ENCODE measurements around the gene CCDC15.

GRCh38 chr11:125084761-125085231 lies 130.8 kb downstream of the CCDC15 start:
- TF ChIP-seq, protein P1, sequence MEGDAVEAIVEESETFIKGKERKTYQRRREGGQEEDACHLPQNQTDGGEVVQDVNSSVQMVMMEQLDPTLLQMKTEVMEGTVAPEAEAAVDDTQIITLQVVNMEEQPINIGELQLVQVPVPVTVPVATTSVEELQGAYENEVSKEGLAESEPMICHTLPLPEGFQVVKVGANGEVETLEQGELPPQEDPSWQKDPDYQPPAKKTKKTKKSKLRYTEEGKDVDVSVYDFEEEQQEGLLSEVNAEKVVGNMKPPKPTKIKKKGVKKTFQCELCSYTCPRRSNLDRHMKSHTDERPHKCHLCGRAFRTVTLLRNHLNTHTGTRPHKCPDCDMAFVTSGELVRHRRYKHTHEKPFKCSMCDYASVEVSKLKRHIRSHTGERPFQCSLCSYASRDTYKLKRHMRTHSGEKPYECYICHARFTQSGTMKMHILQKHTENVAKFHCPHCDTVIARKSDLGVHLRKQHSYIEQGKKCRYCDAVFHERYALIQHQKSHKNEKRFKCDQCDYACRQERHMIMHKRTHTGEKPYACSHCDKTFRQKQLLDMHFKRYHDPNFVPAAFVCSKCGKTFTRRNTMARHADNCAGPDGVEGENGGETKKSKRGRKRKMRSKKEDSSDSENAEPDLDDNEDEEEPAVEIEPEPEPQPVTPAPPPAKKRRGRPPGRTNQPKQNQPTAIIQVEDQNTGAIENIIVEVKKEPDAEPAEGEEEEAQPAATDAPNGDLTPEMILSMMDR (IDR thresholded peaks at IDR 0.05; ENCODE audit: low read length), result no peak
- no peak for TF ChIP-seq EZH2 (IDR thresholded peaks at IDR 0.05; ENCODE audit: borderline replicate concordance, low read length)
